Activated gamma-delta T cell (primary cell): ENCODE data around the gene SHISA6.
"Not testable (repeated sequence)": the region's sequence is repeated elsewhere in the genome, so short reads cannot be mapped to it uniquely, and the experiment has no call there.

ENCODE experiments used
- DNase-seq: peaks from one replicate; lab custom pipeline; 2025; lab: John Stamatoyannopoulos, UW

The SHISA6 gene

GRCh38 chr17:11302401-11303186, 61.6 kb downstream of the SHISA6 start:
- no peak for DNase-seq

- DNase-seq, result no peak
These were observed 62.9 kb downstream of the SHISA6 start for GRCh38 chr17:11303773-11304394.

- DNase-seq, result no peak
These were observed 63.6 kb downstream of the SHISA6 start for GRCh38 chr17:11304568-11304967.

- DNase-seq, result no peak
These were observed 64.5 kb downstream of the SHISA6 start for GRCh38 chr17:11305524-11305923.

- no peak for DNase-seq
These were observed 67.5 kb downstream of the SHISA6 start for GRCh38 chr17:11308531-11308930.

GRCh38 chr17:11309033-11309432, 68.0 kb downstream of the SHISA6 start:
- no peak for DNase-seq

GRCh38 chr17:11309850-11310249, 68.8 kb downstream of the SHISA6 start:
- no peak for DNase-seq

GRCh38 chr17:11316451-11316850, 75.4 kb downstream of the SHISA6 start:
- not testable (repeated sequence) for DNase-seq

GRCh38 chr17:11318207-11318606, 77.2 kb downstream of the SHISA6 start:
- DNase-seq, result no peak

- DNase-seq, result no peak
These were observed 78.9 kb downstream of the SHISA6 start for GRCh38 chr17:11319894-11320293.

- no peak for DNase-seq
These were observed 83.0 kb downstream of the SHISA6 start for GRCh38 chr17:11324021-11324420.

GRCh38 chr17:11324846-11325420, 83.9 kb downstream of the SHISA6 start:
- DNase-seq, result no peak

GRCh38 chr17:11326492-11326891, 85.5 kb downstream of the SHISA6 start:
- no peak for DNase-seq

GRCh38 chr17:11328770-11329169, 87.8 kb downstream of the SHISA6 start:
- no peak for DNase-seq

GRCh38 chr17:11330006-11330405, 89.0 kb downstream of the SHISA6 start:
- DNase-seq, result no peak

- no peak for DNase-seq
These were observed 89.8 kb downstream of the SHISA6 start for GRCh38 chr17:11330826-11331225.

GRCh38 chr17:11331547-11332513, 90.8 kb downstream of the SHISA6 start:
- DNase-seq, result no peak

GRCh38 chr17:11332706-11333105, 91.7 kb downstream of the SHISA6 start:
- no peak for DNase-seq

- DNase-seq, result no peak
These were observed 93.5 kb downstream of the SHISA6 start for GRCh38 chr17:11334493-11334892.

- no peak for DNase-seq
These were observed 95.3 kb downstream of the SHISA6 start for GRCh38 chr17:11336290-11336689.

- no peak for DNase-seq
These were observed 99.8 kb downstream of the SHISA6 start for GRCh38 chr17:11340803-11341202.

- DNase-seq, result no peak
These were observed 101.1 kb downstream of the SHISA6 start for GRCh38 chr17:11342138-11342537.
